GM15510 (cell line): ENCODE measurements around the gene RNU1-3.
A peak's percentile ranks its signal among the peaks of the same experiment; 100 is the strongest.
"Not testable (repeated sequence)": the region's sequence is repeated elsewhere in the genome, so short reads cannot be mapped to it uniquely, and the experiment has no call there.

ENCODE experiments used
- POLR2A ChIP-seq: IDR thresholded peaks from 3 replicates; pipeline ENCODE4 v1.6.1; 2011; ENCODE audit warnings: borderline replicate concordance; ENCODE audit not compliant: insufficient read length; ENCODE audit errors: extremely low read depth

RNU1-3 gene

GRCh38 chr1:16666502-16667413 lies at the start of gene RNU1-3:
Gene RNU1-3, minus strand, starts transcription at chr1:16666948.
- not testable (repeated sequence) for TF ChIP-seq POLR2A

GRCh38 chr1:16677552-16678431 lies 11.0 kb upstream of the RNU1-3 start:
- TF ChIP-seq POLR2A = no peak

- peak; percentile 98 for TF ChIP-seq POLR2A
Observed at GRCh38 chr1:16644482-16645270, 22.1 kb downstream of the RNU1-3 start.

- no peak for TF ChIP-seq POLR2A
Observed at GRCh38 chr1:16644193-16644481, 22.6 kb downstream of the RNU1-3 start.

- TF ChIP-seq POLR2A = no peak
Observed at GRCh38 chr1:16631248-16632043, 35.3 kb downstream of the RNU1-3 start.

- TF ChIP-seq POLR2A = no peak
Observed at GRCh38 chr1:16630661-16631247, 36.0 kb downstream of the RNU1-3 start.

GRCh38 chr1:16628361-16629111 lies 38.2 kb downstream of the RNU1-3 start:
- TF ChIP-seq POLR2A = no peak

- TF ChIP-seq POLR2A = no peak
Observed at GRCh38 chr1:16625497-16626408, 41.0 kb downstream of the RNU1-3 start.

GRCh38 chr1:16621300-16621658 lies 45.5 kb downstream of the RNU1-3 start:
- no peak for TF ChIP-seq POLR2A

- TF ChIP-seq POLR2A = no peak
Observed at GRCh38 chr1:16618719-16619118, 48.0 kb downstream of the RNU1-3 start.

- TF ChIP-seq POLR2A = no peak
Observed at GRCh38 chr1:16617778-16618580, 48.8 kb downstream of the RNU1-3 start.
